Ovary (tissue), 9 donors: ENCODE data around the gene NCEH1. TPM values are rescaled to one million over a fixed set of nuclear protein-coding genes. Genes with fewer than 3 reads are reported as not detected.

Experiments
- DNase-seq, 5 donors: peaks; one replicate each; pipeline ENCODE4 v3.0.0-alpha.2; 2019 to 2020
- H3K27ac ChIP-seq, 2 donors: fragments of 200-600 bp; one replicate each; pipeline versions ENCODE4 v1.5.1 to v1.8.0; 2019 to 2022
- H3K27me3 ChIP-seq: fragments of 200-600 bp; one replicate; pipeline ENCODE4 v1.8.0; 2022
- H3K36me3 ChIP-seq: fragments of 200-600 bp; sonication (generic); one replicate; pipeline ENCODE4 v1.5.1; 2019
- H3K4me1 ChIP-seq: one replicate; pipeline ENCODE4 v1.8.1; 2013; ENCODE audit warnings: mild to moderate bottlenecking, moderate library complexity; ENCODE audit not compliant: insufficient read depth
- H3K4me3 ChIP-seq: fragments of 200-600 bp; sonication (generic); one replicate; pipeline ENCODE4 v1.5.1; 2017
- H3K9me3 ChIP-seq, 2 donors: fragments of 200-600 bp in 1 of 2; sonication (generic) in 1 of 2; one replicate each; pipeline versions ENCODE4 v1.5.1 to v1.8.1; 2013 to 2019; ENCODE audit warnings: mild to moderate bottlenecking in 1 of 2, moderate library complexity in 1 of 2
- EP300 ChIP-seq: sonication (generic); formaldehyde crosslinking; IDR thresholded peaks from one replicate; pipeline ENCODE4 v1.6.1; 2017; ENCODE audit warnings: antibody characterized with exemption
- POLR2A ChIP-seq: fragments of 450-650 bp; IDR thresholded peaks from one replicate; pipeline ENCODE4 v1.6.1; 2017; ENCODE audit warnings: antibody characterized with exemption, mild to moderate bottlenecking, moderate library complexity
- WGBS, 3 donors: extraction: QIAGEN DNeasy Blood & Tissue Kit in 1 of 3; methylation state at CpG; one replicate each; pipeline versions ENCODE4 v1.1.5 to v1.1.7; 2013 to 2017; 5-methylcytosine and 5-hydroxymethylcytosine counted together
- intact Hi-C, 4 donors: fragments of 100-400 bp; cut with DNase I; formaldehyde crosslinking; loops; one replicate each; pipeline versions ENCODE4 v1.11.0 to v1.15.1; 2022 to 2023
- polyA plus RNA-seq, 2 donors: library from polyadenylated mRNA; stranded (reverse); fragments of 200-250 nt in 1 of 2; fragments of 350-450 nt in 1 of 2; fragmentation: Illumina TruSeq in 1 of 2; extraction: RNeasy Lipid Tissue Mini Kit (QIAGEN cat#74804) in 1 of 2; gene quantifications; one replicate each; pipeline ENCODE4 v1.2.3, GENCODE V29; 2013 to 2014
- total RNA-seq, 7 donors: library from RNA; depleted of rRNA in 2 of 7; stranded (reverse); fragments of >200 nt in 2 of 7; fragmentation: NEBNext Ultra II Directional in 3 of 7; extraction: Animal tissue kit (Norgen Biotek cat#: 25700) in 3 of 7; gene quantifications; one replicate each; pipeline versions ENCODE4 v1.1.0 to v1.2.4, GENCODE V29; 2016 to 2023
- TF ChIP-seq, protein P1 (sequence below), 3 donors: fragments of 450-650 bp in 2 of 3; fragments of 200-600 bp in 1 of 3; IDR thresholded peaks; one replicate each; pipeline versions ENCODE4 v1.5.1 to v1.8.0; 2016 to 2022; ENCODE audit warnings: antibody characterized with exemption in 3 of 3, mild to moderate bottlenecking in 1 of 3
- donor health status: DM: no; HTN: no; CAD: no; lungs with moderate emphysema.
- donor health status: DM: no; HTN: no; CAD: no.
- donor health status: Bipolar disorder and iron deficiency.
- donor health status: DM: yes; HTN: yes; CAD: no.
- donor health status: DM: no; HTN: no; CAD: no.
- donor health status: DM: yes; HTN: yes; CAD: no.

The NCEH1 gene
- total and polyA plus RNA-seq, 9 donors, result 1.4 to 15.8 (median 4.5) TPM

GRCh38 chr3:172604895-172605646 lies 105.8 kb downstream of the NCEH1 start:
- no peak for DNase-seq
- TF ChIP-seq EP300, result no peak
- TF ChIP-seq, protein P1, sequence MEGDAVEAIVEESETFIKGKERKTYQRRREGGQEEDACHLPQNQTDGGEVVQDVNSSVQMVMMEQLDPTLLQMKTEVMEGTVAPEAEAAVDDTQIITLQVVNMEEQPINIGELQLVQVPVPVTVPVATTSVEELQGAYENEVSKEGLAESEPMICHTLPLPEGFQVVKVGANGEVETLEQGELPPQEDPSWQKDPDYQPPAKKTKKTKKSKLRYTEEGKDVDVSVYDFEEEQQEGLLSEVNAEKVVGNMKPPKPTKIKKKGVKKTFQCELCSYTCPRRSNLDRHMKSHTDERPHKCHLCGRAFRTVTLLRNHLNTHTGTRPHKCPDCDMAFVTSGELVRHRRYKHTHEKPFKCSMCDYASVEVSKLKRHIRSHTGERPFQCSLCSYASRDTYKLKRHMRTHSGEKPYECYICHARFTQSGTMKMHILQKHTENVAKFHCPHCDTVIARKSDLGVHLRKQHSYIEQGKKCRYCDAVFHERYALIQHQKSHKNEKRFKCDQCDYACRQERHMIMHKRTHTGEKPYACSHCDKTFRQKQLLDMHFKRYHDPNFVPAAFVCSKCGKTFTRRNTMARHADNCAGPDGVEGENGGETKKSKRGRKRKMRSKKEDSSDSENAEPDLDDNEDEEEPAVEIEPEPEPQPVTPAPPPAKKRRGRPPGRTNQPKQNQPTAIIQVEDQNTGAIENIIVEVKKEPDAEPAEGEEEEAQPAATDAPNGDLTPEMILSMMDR (IDR thresholded peaks at IDR 0.05), result no peak
- no peak for TF ChIP-seq POLR2A
- Histone ChIP-seq H3K9me3 (no peaks in the 10 kb centered on the region), H3K4me3 (no peak overlapping the region), H3K27ac (no peak overlapping the region), H3K4me1 (no peaks in the 10 kb centered on the region), H3K36me3 (no peaks in the 10 kb centered on the region), H3K27me3 (no peaks in the 10 kb centered on the region)
- WGBS, 3 donors, result 83 to 89% (median 86%) methylated on average over 3 of the region's 3 CpGs
- intact Hi-C loops, result no loop called here

- Histone ChIP-seq H3K27me3 (no peaks in the 10 kb centered on the region), H3K36me3 (no peaks in the 10 kb centered on the region), H3K4me3 (no peak overlapping the region), H3K4me1 (no peaks in the 10 kb centered on the region), H3K9me3 (no peaks in the 10 kb centered on the region), H3K27ac (no peak overlapping the region)
- intact Hi-C loops, result no loop called here
- WGBS, 3 donors, result 88 to 94% (median 89%) methylated on average over 3 of the region's 3 CpGs
- no peak for DNase-seq
- TF ChIP-seq, protein P1 (IDR thresholded peaks at IDR 0.05), result no peak
- TF ChIP-seq POLR2A (no peak), EP300 (no peak)
These were observed 109.6 kb downstream of the NCEH1 start for GRCh38 chr3:172601066-172601832.

GRCh38 chr3:172600644-172601065 lies 110.2 kb downstream of the NCEH1 start:
- Histone ChIP-seq H3K36me3 (no peaks in the 10 kb centered on the region), H3K4me1 (no peaks in the 10 kb centered on the region), H3K27me3 (no peaks in the 10 kb centered on the region), H3K27ac (no peak overlapping the region), H3K9me3 (no peaks in the 10 kb centered on the region), H3K4me3 (no peak overlapping the region)
- intact Hi-C loops, result no loop called here
- WGBS, 3 donors, result 71 to 83% (median 74%) methylated on average over 3 of the region's 3 CpGs
- TF ChIP-seq EP300, result no peak
- no peak for DNase-seq

GRCh38 chr3:172598904-172599303 lies 112.0 kb downstream of the NCEH1 start:
- Histone ChIP-seq H3K4me1 (no peaks in the 10 kb centered on the region), H3K36me3 (no peaks in the 10 kb centered on the region), H3K4me3 (no peak overlapping the region), H3K9me3 (no peaks in the 10 kb centered on the region), H3K27me3 (no peaks in the 10 kb centered on the region), H3K27ac (no peak overlapping the region)
- WGBS, 3 donors, result 98 to 99% (median 98%) methylated on average over 3 of the region's 3 CpGs
- intact Hi-C loops, result loop anchor here in 2 of 4 donors (10.0 kb wide), 1 partner anchor 104 kb away; no protein-coding TSS in a partner anchor
- DNase-seq, result no peak
- no peak for TF ChIP-seq POLR2A
- no peak for TF ChIP-seq EP300
- TF ChIP-seq, protein P1 (IDR thresholded peaks at IDR 0.05), result no peak

GRCh38 chr3:172596394-172596706 lies 114.5 kb downstream of the NCEH1 start:
- no peak for DNase-seq
- no peaks in the 10 kb centered on the region for H3K27me3 ChIP-seq
- no peak for TF ChIP-seq POLR2A
- TF ChIP-seq EP300, result peak; percentile 41
- WGBS, 3 donors, result 43 to 46% (median 44%) methylated on average over 2 of the region's 2 CpGs
- no peaks in the 10 kb centered on the region for H3K36me3 ChIP-seq
- no peak overlapping the region for H3K4me3 ChIP-seq
- intact Hi-C loops, result loop anchor here in 2 of 4 donors (10.0 kb wide), 1 partner anchor 102 kb away; no protein-coding TSS in a partner anchor
- H3K4me1 ChIP-seq, result no peaks in the 10 kb centered on the region
- peak overlapping the region in 1 of 2 donors; percentile 73 for H3K27ac ChIP-seq
- no peaks in the 10 kb centered on the region for H3K9me3 ChIP-seq
